SK-N-SH (cell line): ENCODE data around the gene PPM1A. TPM values are rescaled to one million over a fixed set of nuclear protein-coding genes. Genes with fewer than 3 reads are reported as not detected.

Experiments
- CTCF ChIA-PET: fragments of 300-600, 350-600 bp; formaldehyde crosslinking; extraction: SDS; loops from one replicate; lab custom pipeline; 2021; lab: Yijun Ruan, JAX
- POLR2A ChIA-PET: fragments of 350-600 bp; sonication (Branson Sonifier 250); formaldehyde crosslinking; extraction: SDS; loops from one replicate; lab custom pipeline; 2020; ENCODE audit warnings: antibody characterized with exemption, inconsistent platforms; lab: Yijun Ruan, JAX
- DNase-seq: peaks from one replicate; pipeline ENCODE4 v3.0.0; 2012
- H2AFZ ChIP-seq: fragments of 200-600 bp; sonication (generic); 2 replicates; pipeline ENCODE4 v1.8.1; 2016; ENCODE audit warnings: antibody characterized with exemption, mild to moderate bottlenecking, low read depth
- H3F3A ChIP-seq: fragments of 200-600 bp; sonication (generic); replicated peaks from 2 replicates; pipeline ENCODE3; 2016; ENCODE audit warnings: antibody characterized with exemption, mild to moderate bottlenecking; ENCODE audit not compliant: insufficient read depth
- H3K27ac ChIP-seq, 2 experiments: fragments of 200-500 bp in 1 of 2; fragments of 200-600 bp in 1 of 2; sonication (Bioruptor generic) in 1 of 2; sonication (generic), shearing (Covaris generic) in 1 of 2; 2 replicates each; pipeline versions ENCODE4 v1.5.1 to v1.6.1; 2014 to 2016; ENCODE audit warnings: low read depth in 2 of 2, inconsistent platforms in 1 of 2, low read length in 1 of 2, mild to moderate bottlenecking in 1 of 2, mixed read lengths in 1 of 2
- H3K27me3 ChIP-seq: fragments of 200-600 bp; sonication (generic), shearing (Covaris generic); 2 replicates; pipeline ENCODE4 v1.6.1; 2016; ENCODE audit warnings: mixed run types; ENCODE audit not compliant: insufficient read depth
- H3K36me3 ChIP-seq, 2 experiments: fragments of 200-500 bp in 1 of 2; fragments of 200-600 bp in 1 of 2; sonication (Bioruptor generic) in 1 of 2; sonication (generic) in 1 of 2; replicated peaks in 1 of 2; 2 replicates each; pipeline versions ENCODE3 to v1.5.1; 2014 to 2016; ENCODE audit warnings: low read length in 1 of 2, mild to moderate bottlenecking in 1 of 2; ENCODE audit not compliant: insufficient read depth in 2 of 2, control insufficient read depth in 1 of 2
- H3K4me1 ChIP-seq, 2 experiments: fragments of 200-500 bp in 1 of 2; fragments of 200-600 bp in 1 of 2; sonication (Bioruptor generic) in 1 of 2; sonication (generic), shearing (Covaris generic) in 1 of 2; 2 replicates each; pipeline versions ENCODE4 v1.5.1 to v1.6.1; 2014 to 2016; ENCODE audit warnings: low read depth in 1 of 2, low read length in 1 of 2, mixed run types in 1 of 2; ENCODE audit not compliant: insufficient read depth in 2 of 2, control insufficient read depth in 1 of 2
- H3K4me2 ChIP-seq: fragments of 200-600 bp; sonication (generic), shearing (Covaris generic); 2 replicates; pipeline ENCODE4 v1.6.1; 2017; ENCODE audit warnings: mixed run types
- H3K4me3 ChIP-seq, 2 experiments: fragments of 200-500 bp in 1 of 2; fragments of 200-600 bp in 1 of 2; sonication (Bioruptor generic) in 1 of 2; sonication (generic), shearing (Covaris generic) in 1 of 2; 2 replicates each; pipeline versions ENCODE4 v1.5.1 to v1.8.1; 2014 to 2016; ENCODE audit warnings: low read depth in 2 of 2, inconsistent platforms in 1 of 2, low read length in 1 of 2, mild to moderate bottlenecking in 1 of 2, mixed read lengths in 1 of 2, moderate library complexity in 1 of 2
- H3K79me2 ChIP-seq: fragments of 200-600 bp; sonication (generic); 2 replicates; pipeline ENCODE4 v1.8.1; 2017; ENCODE audit warnings: mild to moderate bottlenecking; ENCODE audit not compliant: insufficient read depth
- H3K9ac ChIP-seq: fragments of 200-600 bp; sonication (generic); 2 replicates; pipeline ENCODE4 v1.6.1; 2017; ENCODE audit warnings: mixed run types
- H3K9me2 ChIP-seq: fragments of 200-600 bp; sonication (generic); 2 replicates; pipeline ENCODE4 v1.6.1; 2017; ENCODE audit warnings: mixed run types
- H3K9me3 ChIP-seq: fragments of 200-600 bp; sonication (generic); 2 replicates; pipeline ENCODE4 v1.6.1; 2017; ENCODE audit warnings: mixed run types, mild to moderate bottlenecking, moderate library complexity
- H4K20me1 ChIP-seq: fragments of 200-600 bp; sonication (generic); 2 replicates; pipeline ENCODE4 v1.6.1; 2017; ENCODE audit warnings: mild to moderate bottlenecking, mixed run types; ENCODE audit not compliant: insufficient read depth
- CTCF ChIP-seq: fragments of 200-600 bp; sonication (generic); IDR thresholded peaks from 2 replicates; pipeline ENCODE4 v1.6.1; 2017; ENCODE audit warnings: antibody characterized with exemption, mild to moderate bottlenecking, moderate library complexity
- EP300 ChIP-seq, 2 experiments: IDR thresholded peaks; 2 replicates each; pipeline versions ENCODE4 v1.4.0 to v1.6.1; 2012; ENCODE audit warnings: borderline replicate concordance in 1 of 2, low read depth in 1 of 2, low read length in 1 of 2
- FOXM1 ChIP-seq: IDR thresholded peaks from 2 replicates; pipeline ENCODE4 v1.4.0; 2012; ENCODE audit warnings: low read depth, mild to moderate bottlenecking
- GATA2 ChIP-seq: sonication (generic); formaldehyde crosslinking; IDR thresholded peaks from 2 replicates; pipeline ENCODE4 v1.5.0; 2020; ENCODE audit warnings: mild to moderate bottlenecking, missing genetic modification reagents
- IRF3 ChIP-seq: fragments of 150-350 bp; IDR thresholded peaks from 2 replicates; pipeline ENCODE4 v1.6.1; 2016; ENCODE audit warnings: mild to moderate bottlenecking, low read depth, low read length
- JUND ChIP-seq: IDR thresholded peaks from 2 replicates; pipeline ENCODE4 v1.4.0; 2012
- MEF2A ChIP-seq: IDR thresholded peaks from 2 replicates; pipeline ENCODE4 v1.4.0; 2012; ENCODE audit warnings: low read depth, borderline replicate concordance
- PBX3 ChIP-seq: IDR thresholded peaks from 2 replicates; pipeline ENCODE4; 2012
- RAD21 ChIP-seq: IDR thresholded peaks from 2 replicates; pipeline ENCODE4 v1.6.1; 2012; ENCODE audit warnings: mild to moderate bottlenecking, low read length
- RCOR1 ChIP-seq: fragments of 150-350 bp; IDR thresholded peaks from 2 replicates; pipeline ENCODE4 v1.6.1; 2017; ENCODE audit warnings: antibody characterized with exemption, low read length
- RFX5 ChIP-seq: IDR thresholded peaks from 2 replicates; pipeline ENCODE4 v1.6.1; 2012; ENCODE audit warnings: mild to moderate bottlenecking, improper control_type of control experiment, low read length
- RXRA ChIP-seq: IDR thresholded peaks from 2 replicates; pipeline ENCODE4 v1.4.0; 2012; ENCODE audit warnings: low read depth, mild to moderate bottlenecking, borderline replicate concordance
- SMC3 ChIP-seq: IDR thresholded peaks from 2 replicates; pipeline ENCODE4 v1.6.1; 2012; ENCODE audit warnings: low read depth, low read length, improper control_type of control experiment
- TEAD4 ChIP-seq: IDR thresholded peaks from 2 replicates; pipeline ENCODE4 v1.4.0; 2012; ENCODE audit warnings: mild to moderate bottlenecking, borderline replicate concordance; ENCODE audit not compliant: insufficient read depth
- USF1 ChIP-seq: IDR thresholded peaks from 2 replicates; pipeline ENCODE4 v1.4.0; 2012; ENCODE audit warnings: low read depth, borderline replicate concordance
- WGBS: methylation state at CpG from one replicate; pipeline ENCODE4 v1.1.6; 2017; ENCODE audit warnings: low lambda C conversion rate; 5-methylcytosine and 5-hydroxymethylcytosine counted together
- polyA plus RNA-seq, 3 experiments: library from polyadenylated mRNA; depleted of rRNA; stranded (reverse); fragments of >200 nt; gene quantifications; 2 replicates each; pipeline ENCODE4 v1.2.3, GENCODE V29; 2012
- TF ChIP-seq, protein P1 (sequence below): IDR thresholded peaks from 2 replicates; pipeline ENCODE4 v1.4.0; 2012; ENCODE audit warnings: low read depth, borderline replicate concordance
- TF ChIP-seq, protein P2 (sequence below): IDR thresholded peaks from 2 replicates; pipeline ENCODE4 v1.6.1; 2012; ENCODE audit warnings: mild to moderate bottlenecking, low read depth, low read length, moderate library complexity

The PPM1A gene
- polyA plus RNA-seq, 1 of the 3 experiments (the other 2 are of a cell fraction) = 12.3 TPM

DNA sequence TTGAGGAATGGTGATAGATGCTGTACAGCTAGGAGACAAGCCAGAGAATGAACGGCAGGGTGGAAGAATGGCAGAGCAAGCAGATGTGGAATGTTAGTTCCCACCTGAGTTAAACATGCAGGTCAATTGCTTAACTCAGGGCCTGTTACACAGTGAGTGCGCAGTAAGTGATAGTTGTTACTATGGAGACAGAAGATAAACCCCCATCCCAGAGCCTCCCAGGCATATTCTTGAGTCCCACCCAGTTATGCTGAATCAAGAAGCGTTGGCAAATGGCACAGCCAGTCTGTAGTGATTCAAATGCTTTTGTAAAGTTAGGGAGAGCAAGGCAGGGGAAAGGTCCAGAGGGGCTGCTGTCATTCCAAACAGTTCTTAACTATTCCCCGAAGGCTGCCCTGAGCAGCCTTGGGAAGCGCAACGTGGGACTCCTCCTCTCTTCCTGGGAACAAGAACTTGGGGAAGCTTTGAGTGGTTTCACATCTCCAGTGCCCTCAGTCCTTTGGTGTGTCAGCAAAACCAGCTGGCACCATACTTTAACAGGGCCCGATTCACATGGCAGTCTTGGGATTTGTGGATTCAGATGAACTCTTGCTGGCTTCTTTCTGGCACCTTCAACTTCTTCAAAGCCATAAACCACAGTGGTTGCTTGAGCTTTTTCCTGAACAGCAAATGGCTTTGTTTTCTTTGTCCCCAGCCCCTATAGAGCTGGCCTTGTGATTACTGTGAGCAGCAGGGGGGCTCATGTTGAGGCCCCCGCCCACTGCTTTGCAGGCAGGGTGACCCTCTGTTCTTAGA is 66.4 kb downstream of the PPM1A start:
- WGBS = 80% methylated on average over 8 of the region's 8 CpGs
- Histone ChIP-seq H3K79me2 (no peaks in the 10 kb centered on the region), H3K27me3 (no peaks in the 10 kb centered on the region; the same call in 1 of the 2 replicates), H3K36me3 (no peaks in the 10 kb centered on the region), H4K20me1 (no peaks in the 10 kb centered on the region), H3K4me3 (no peak overlapping the region), H3K4me2 (no peak overlapping the region), H3F3A (no peaks in the 10 kb centered on the region), H3K27ac (no peak overlapping the region), H2AFZ (no peak overlapping the region), H3K9me2 (no peaks in the 10 kb centered on the region), H3K9me3 (no peaks in the 10 kb centered on the region), H3K4me1 (peaks cover 6 to 10% of the 10 kb centered on the region in 2 experiments; a peak in 3 of 4 replicates), H3K9ac (no peak overlapping the region)
- POLR2A ChIA-PET = interaction anchor here (0.6 kb wide), 1 partner anchor 15 kb away, joined by 3 read pairs; no protein-coding TSS in a partner anchor
- CTCF ChIA-PET = interaction anchor here (0.7 to 1.8 kb wide), 5 partner anchors 16 to 1080 kb away, joined by 3 to 5 read pairs (median 4); no protein-coding TSS in a partner anchor
- no peak for TF ChIP-seq RAD21
- no peak for TF ChIP-seq RXRA
- no peak for TF ChIP-seq RFX5
- no peak for TF ChIP-seq GATA2 (CRISPR knock-in tag)
- TF ChIP-seq JUND = no peak
- TF ChIP-seq, protein P1, sequence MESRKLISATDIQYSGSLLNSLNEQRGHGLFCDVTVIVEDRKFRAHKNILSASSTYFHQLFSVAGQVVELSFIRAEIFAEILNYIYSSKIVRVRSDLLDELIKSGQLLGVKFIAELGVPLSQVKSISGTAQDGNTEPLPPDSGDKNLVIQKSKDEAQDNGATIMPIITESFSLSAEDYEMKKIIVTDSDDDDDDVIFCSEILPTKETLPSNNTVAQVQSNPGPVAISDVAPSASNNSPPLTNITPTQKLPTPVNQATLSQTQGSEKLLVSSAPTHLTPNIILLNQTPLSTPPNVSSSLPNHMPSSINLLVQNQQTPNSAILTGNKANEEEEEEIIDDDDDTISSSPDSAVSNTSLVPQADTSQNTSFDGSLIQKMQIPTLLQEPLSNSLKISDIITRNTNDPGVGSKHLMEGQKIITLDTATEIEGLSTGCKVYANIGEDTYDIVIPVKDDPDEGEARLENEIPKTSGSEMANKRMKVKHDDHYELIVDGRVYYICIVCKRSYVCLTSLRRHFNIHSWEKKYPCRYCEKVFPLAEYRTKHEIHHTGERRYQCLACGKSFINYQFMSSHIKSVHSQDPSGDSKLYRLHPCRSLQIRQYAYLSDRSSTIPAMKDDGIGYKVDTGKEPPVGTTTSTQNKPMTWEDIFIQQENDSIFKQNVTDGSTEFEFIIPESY = no peak
- no peak for TF ChIP-seq CTCF
- no peak for TF ChIP-seq FOXM1
- no peak for TF ChIP-seq TEAD4
- no peak for TF ChIP-seq PBX3
- no peak for TF ChIP-seq EP300 (IDR thresholded peaks at IDR 0.05; ENCODE audit: borderline replicate concordance in 1 of 2, low read depth in 1 of 2, low read length in 1 of 2)
- TF ChIP-seq SMC3 = no peak
- no peak for TF ChIP-seq RCOR1
- no peak for TF ChIP-seq IRF3
- no peak for TF ChIP-seq USF1
- TF ChIP-seq, protein P2, sequence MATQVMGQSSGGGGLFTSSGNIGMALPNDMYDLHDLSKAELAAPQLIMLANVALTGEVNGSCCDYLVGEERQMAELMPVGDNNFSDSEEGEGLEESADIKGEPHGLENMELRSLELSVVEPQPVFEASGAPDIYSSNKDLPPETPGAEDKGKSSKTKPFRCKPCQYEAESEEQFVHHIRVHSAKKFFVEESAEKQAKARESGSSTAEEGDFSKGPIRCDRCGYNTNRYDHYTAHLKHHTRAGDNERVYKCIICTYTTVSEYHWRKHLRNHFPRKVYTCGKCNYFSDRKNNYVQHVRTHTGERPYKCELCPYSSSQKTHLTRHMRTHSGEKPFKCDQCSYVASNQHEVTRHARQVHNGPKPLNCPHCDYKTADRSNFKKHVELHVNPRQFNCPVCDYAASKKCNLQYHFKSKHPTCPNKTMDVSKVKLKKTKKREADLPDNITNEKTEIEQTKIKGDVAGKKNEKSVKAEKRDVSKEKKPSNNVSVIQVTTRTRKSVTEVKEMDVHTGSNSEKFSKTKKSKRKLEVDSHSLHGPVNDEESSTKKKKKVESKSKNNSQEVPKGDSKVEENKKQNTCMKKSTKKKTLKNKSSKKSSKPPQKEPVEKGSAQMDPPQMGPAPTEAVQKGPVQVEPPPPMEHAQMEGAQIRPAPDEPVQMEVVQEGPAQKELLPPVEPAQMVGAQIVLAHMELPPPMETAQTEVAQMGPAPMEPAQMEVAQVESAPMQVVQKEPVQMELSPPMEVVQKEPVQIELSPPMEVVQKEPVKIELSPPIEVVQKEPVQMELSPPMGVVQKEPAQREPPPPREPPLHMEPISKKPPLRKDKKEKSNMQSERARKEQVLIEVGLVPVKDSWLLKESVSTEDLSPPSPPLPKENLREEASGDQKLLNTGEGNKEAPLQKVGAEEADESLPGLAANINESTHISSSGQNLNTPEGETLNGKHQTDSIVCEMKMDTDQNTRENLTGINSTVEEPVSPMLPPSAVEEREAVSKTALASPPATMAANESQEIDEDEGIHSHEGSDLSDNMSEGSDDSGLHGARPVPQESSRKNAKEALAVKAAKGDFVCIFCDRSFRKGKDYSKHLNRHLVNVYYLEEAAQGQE = no peak
- TF ChIP-seq MEF2A = no peak
- DNase-seq = no peak
